ENCODE results near the gene TIMM21.

GRCh38 chr18:74186661-74187060 is 38.3 kb downstream of the TIMM21 start:
- TF ChIP-seq POLR2A (IDR thresholded peaks at IDR 0.05) (no peak), CTCF (IDR thresholded peaks at IDR 0.05) (no peak)
